Gastroesophageal sphincter (tissue), 4 donors: Measurements from ENCODE around the gene ADGRG7. TPM values are rescaled to one million over a fixed set of nuclear protein-coding genes. Genes with fewer than 3 reads are reported as not detected.
A peak's percentile ranks its signal among the peaks of the same experiment; 100 is the strongest.
"Not testable (repeated sequence)": the region's sequence is repeated elsewhere in the genome, so short reads cannot be mapped to it uniquely, and the experiment has no call there.

Experiments
- ATAC-seq: fragments of 150-250 bp; one replicate; pipeline ENCODE4 v1.9.1; 2016; ENCODE audit warnings: mild to moderate bottlenecking, moderate library complexity
- H3K27ac ChIP-seq, 4 donors: fragments of 200-600 bp; sonication (generic) in 3 of 4; 1 replicate in 3 of 4; 2 replicates in 1 of 4; pipeline ENCODE4 v1.5.1; 2016 to 2019
- H3K27me3 ChIP-seq: fragments of 200-600 bp; sonication (generic); one replicate; pipeline ENCODE4 v1.5.1; 2019
- H3K36me3 ChIP-seq, 2 donors: fragments of 200-600 bp; sonication (generic); one replicate each; pipeline ENCODE4 v1.5.1; 2019; ENCODE audit warnings: control low read depth in 1 of 2
- H3K4me1 ChIP-seq, 3 donors: fragments of 200-600 bp; sonication (generic); 1 replicate in 2 of 3; 2 replicates in 1 of 3; pipeline ENCODE4 v1.5.1; 2016 to 2019; ENCODE audit warnings: control low read depth in 2 of 3
- H3K4me3 ChIP-seq, 2 donors: fragments of 200-600 bp; sonication (generic); one replicate each; pipeline ENCODE4 v1.5.1; 2019; ENCODE audit warnings: mild to moderate bottlenecking in 1 of 2, moderate library complexity in 1 of 2
- H3K9me3 ChIP-seq, 3 donors: fragments of 200-600 bp; sonication (generic); one replicate each; pipeline ENCODE4 v1.5.1; 2017 to 2019; ENCODE audit warnings: control low read depth in 2 of 3
- CTCF ChIP-seq, 4 experiments: fragments of 200-600 bp in 2 of 4; fragments of 450-650 bp in 2 of 4; sonication (generic) in 1 of 4; IDR thresholded peaks; one replicate each; pipeline ENCODE4 v1.5.1; 2017 to 2019; ENCODE audit warnings: antibody characterized with exemption in 4 of 4, mild to moderate bottlenecking in 2 of 4, moderate library complexity in 2 of 4
- EP300 ChIP-seq: sonication (generic); formaldehyde crosslinking; IDR thresholded peaks from one replicate; pipeline ENCODE4 v1.6.1; 2017; ENCODE audit warnings: antibody characterized with exemption, mild to moderate bottlenecking
- POLR2A ChIP-seq, 2 donors: fragments of 450-650 bp; IDR thresholded peaks; one replicate each; pipeline ENCODE4 v1.6.1; 2017; ENCODE audit warnings: antibody characterized with exemption in 2 of 2, mild to moderate bottlenecking in 2 of 2, moderate library complexity in 1 of 2
- POLR2AphosphoS5 ChIP-seq: sonication (generic); formaldehyde crosslinking; IDR thresholded peaks from one replicate; pipeline ENCODE4 v1.6.1; 2017; ENCODE audit warnings: antibody characterized with exemption
- WGBS, 2 donors: methylation state at CpG; one replicate each; pipeline ENCODE4 v1.1.5; 2018; ENCODE audit warnings: low coverage in 1 of 2; 5-methylcytosine and 5-hydroxymethylcytosine counted together
- total RNA-seq, 4 donors: library from RNA; depleted of rRNA; stranded (reverse); fragments of >200 nt; gene quantifications; one replicate each; pipeline ENCODE4 v1.1.0, GENCODE V29; 2016

Gene ADGRG7
- total RNA-seq, 4 donors from 2014 or later = 0.13 TPM; not detected in 3

DNA sequence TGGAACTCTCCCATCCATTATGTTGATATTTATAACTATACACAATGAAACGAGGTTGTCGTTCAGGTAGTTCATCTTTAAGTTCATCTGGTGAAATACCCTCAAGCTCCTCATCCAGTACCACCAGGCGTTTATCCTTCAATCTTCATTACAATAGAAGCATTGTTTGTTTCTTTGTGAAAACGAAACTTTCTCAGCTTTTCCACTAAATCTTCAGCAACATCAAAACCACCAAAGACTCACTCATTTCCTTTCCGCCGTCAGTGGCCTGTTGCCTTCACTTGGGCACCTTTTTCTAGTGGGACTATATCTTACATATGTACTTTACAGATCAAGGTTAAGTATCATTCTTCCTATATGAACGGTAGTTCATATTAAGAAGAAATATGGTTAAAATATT, 55.8 kb downstream of the ADGRG7 start:
- Histone ChIP-seq H3K27me3 (no peaks in the 10 kb centered on the region), H3K27ac (no peak overlapping the region), H3K4me3 (no peak overlapping the region), H3K36me3 (no peaks in the 10 kb centered on the region), H3K9me3 (peaks cover 0 to under 1% (median 0%) of the 10 kb centered on the region in 3 donors), H3K4me1 (no peaks in the 10 kb centered on the region)
- no peak for ATAC-seq
- TF ChIP-seq POLR2AphosphoS5 = no peak
- TF ChIP-seq EP300 = no peak
- TF ChIP-seq CTCF (IDR thresholded peaks at IDR 0.05) = no peak
- no peak for TF ChIP-seq POLR2A (IDR thresholded peaks at IDR 0.05)
- 44 to 61% methylated on average over 7 of the region's 7 CpGs for WGBS, 2 donors

DNA sequence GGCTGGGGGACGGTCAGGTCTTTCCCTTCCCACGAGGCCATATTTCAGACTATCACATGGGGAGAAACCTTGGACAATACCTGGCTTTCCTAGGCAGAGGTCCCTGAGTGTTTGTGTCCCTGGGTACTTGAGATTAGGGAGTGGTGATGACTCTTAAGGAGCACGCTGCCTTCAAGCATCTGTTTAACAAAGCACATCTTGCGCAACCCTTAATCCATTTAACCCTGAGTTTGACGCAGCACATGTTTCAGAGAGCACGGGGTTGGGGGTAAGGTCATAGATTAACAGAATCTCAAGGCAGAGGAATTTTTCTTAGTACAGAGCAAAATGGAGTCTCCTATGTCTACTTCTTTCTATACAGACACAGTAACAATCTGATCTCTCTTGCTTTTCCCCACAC, 57.3 kb downstream of the ADGRG7 start:
- not testable (repeated sequence) for H3K27me3 ChIP-seq, ATAC-seq, H3K4me1 ChIP-seq, H3K36me3 ChIP-seq, H3K4me3 ChIP-seq, H3K27ac ChIP-seq
- 20% methylated on average over 1 of the region's 6 CpGs; no CpG with 5 or more reads in 1 of the 2 donors for WGBS, 2 donors
- peaks cover 0 to 12% (median 0%) of the 10 kb centered on the region in 3 donors for H3K9me3 ChIP-seq

GRCh38 chr3:100667316-100667715, 57.9 kb downstream of the ADGRG7 start:
- ATAC-seq, H3K27ac ChIP-seq, H3K27me3 ChIP-seq, H3K4me3 ChIP-seq, H3K4me1 ChIP-seq, H3K36me3 ChIP-seq: not testable (repeated sequence)
- H3K9me3 ChIP-seq = peaks cover 0 to 16% (median 0%) of the 10 kb centered on the region in 3 donors
- WGBS, 2 donors = 33 to 43% methylated on average over 1 of the region's 1 CpG

DNA sequence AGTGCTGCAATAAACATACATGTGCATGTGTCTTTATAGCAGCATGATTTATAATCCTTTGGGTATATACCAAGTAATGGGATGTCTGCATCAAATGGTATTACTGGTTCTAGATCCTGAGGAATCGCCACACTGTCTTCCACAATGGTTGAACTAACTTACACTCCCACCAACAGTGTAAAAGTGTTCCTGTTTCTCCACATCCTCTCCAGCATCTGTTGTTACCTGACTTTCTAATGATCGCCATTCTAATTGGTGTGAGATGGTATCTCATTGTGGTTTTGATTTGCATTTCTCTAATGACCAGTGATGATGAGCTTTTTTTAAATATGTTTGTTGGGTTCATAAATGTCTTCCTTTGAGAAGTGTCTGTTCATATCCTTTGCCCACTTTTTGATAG, 61.6 kb downstream of the ADGRG7 start:
- not testable (repeated sequence) for H3K4me1 ChIP-seq, H3K27ac ChIP-seq, H3K36me3 ChIP-seq, ATAC-seq, H3K4me3 ChIP-seq, H3K27me3 ChIP-seq
- peaks cover 0 to 16% (median 0%) of the 10 kb centered on the region in 3 donors for H3K9me3 ChIP-seq
- WGBS, 2 donors = 82 to 100% methylated on average over 2 of the region's 2 CpGs

GRCh38 chr3:100681496-100681895, 72.1 kb downstream of the ADGRG7 start:
- TF ChIP-seq POLR2A (IDR thresholded peaks at IDR 0.05) = no peak
- TF ChIP-seq EP300 = no peak
- TF ChIP-seq POLR2AphosphoS5 = no peak
- TF ChIP-seq CTCF (IDR thresholded peaks at IDR 0.05) = no peak
- no peaks in the 10 kb centered on the region for H3K4me1 ChIP-seq
- H3K27me3 ChIP-seq = no peaks in the 10 kb centered on the region
- no peaks in the 10 kb centered on the region for H3K36me3 ChIP-seq
- H3K4me3 ChIP-seq = no peak overlapping the region
- H3K9me3 ChIP-seq = peaks cover 0 to 13% (median 0%) of the 10 kb centered on the region in 3 donors
- no peak overlapping the region for H3K27ac ChIP-seq
- 80 to 94% methylated on average over 1 of the region's 1 CpG for WGBS, 2 donors
- no peak for ATAC-seq

- peaks cover 0 to 13% (median 0%) of the 10 kb centered on the region in 3 donors for H3K9me3 ChIP-seq
- 83% methylated on average over 1 of the region's 41 CpGs; no CpG with 5 or more reads in 1 of the 2 donors for WGBS, 2 donors
- no peak overlapping the region for H3K27ac ChIP-seq
- TF ChIP-seq POLR2AphosphoS5 (no peak), CTCF (IDR thresholded peaks at IDR 0.05) (no peak), EP300 (no peak)
- H3K36me3 ChIP-seq = no peaks in the 10 kb centered on the region
- ATAC-seq = peak; percentile 36
- H3K27me3 ChIP-seq = no peaks in the 10 kb centered on the region
- no peaks in the 10 kb centered on the region for H3K4me1 ChIP-seq
- peak overlapping the region in 1 of 2 donors; percentile 23 for H3K4me3 ChIP-seq
Measured at GRCh38 chr3:100682056-100682853, 72.9 kb downstream of the ADGRG7 start.
